HG02852 (cell line): ENCODE measurements around the gene ZHX3.

Experiments used
- ATAC-seq: cut with Tn5 transposase; IDR thresholded peaks from one replicate; pipeline ENCODE4 v1.9.1; 2021; ENCODE audit warnings: mild to moderate bottlenecking, moderate library complexity; ENCODE audit not compliant: unreplicated experiment

The ZHX3 gene

GRCh38 chr20:41200446-41201202 lies 116.9 kb downstream of the ZHX3 start:
- no peak for ATAC-seq

DNA sequence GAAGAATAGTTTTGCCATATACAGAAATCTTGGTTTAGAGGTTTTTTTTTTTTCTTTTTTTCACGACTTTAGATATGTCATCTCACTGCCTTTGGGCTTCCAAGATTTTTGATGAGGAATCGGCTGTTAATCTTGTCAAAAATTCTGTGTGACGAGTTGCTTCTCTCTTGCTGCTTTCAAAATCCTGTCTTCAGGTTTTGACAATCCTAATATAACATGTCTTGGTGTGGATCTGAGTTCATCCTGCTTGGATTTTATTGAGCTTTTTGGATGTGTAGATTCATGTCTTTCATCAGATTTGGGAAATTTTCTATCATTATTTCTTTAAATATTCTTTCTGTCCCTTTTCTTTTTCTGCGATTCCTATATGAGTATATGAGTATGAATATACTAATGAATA lies 119.1 kb downstream of the ZHX3 start:
- no peak for ATAC-seq

DNA sequence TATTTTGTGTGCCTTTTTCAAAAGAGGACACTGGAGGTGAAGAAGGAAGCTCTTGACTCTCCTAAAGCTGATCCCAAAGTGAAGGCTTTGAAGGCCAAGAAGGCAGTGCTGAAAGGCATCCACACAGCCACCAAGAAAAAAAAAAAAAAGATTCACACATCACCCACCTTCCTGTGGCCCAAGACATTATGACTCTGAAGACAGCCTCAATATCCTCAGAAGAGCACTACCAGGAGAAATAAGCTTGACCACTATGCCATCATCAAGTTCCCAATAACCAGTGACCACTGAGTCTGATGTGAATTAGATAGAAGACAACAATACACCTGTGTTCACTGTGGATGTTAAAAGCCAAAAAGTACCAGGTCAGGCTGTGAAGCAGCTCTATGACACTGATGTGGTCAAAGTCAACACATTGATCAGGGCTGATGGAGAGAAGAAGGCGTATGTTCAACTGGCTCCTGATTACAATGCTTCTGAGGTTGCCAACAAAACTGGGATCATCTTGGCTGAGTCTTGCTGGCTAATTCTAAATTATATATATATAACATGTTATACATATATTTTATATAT lies 120.8 kb downstream of the ZHX3 start:
- no peak for ATAC-seq

DNA sequence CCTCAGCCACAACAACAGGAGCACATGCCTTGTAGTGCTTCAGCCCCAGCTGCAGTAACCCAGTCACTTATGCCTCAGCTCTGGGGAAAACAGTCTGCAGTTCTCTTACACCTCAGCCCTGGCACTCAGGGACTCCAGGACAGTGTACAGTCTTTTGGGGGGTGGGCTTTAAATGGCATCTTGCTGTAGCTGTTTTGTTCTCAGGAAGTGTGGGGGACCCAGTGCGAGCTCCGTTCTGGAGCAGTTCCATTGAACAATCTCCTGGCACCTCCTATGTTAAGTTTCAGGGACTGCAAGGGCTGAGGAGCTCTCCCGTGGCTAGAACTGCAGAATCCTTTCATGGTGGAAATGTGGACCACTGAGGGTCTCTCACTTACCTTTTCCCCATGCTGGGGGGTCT lies 125.0 kb downstream of the ZHX3 start:
- no peak for ATAC-seq

DNA sequence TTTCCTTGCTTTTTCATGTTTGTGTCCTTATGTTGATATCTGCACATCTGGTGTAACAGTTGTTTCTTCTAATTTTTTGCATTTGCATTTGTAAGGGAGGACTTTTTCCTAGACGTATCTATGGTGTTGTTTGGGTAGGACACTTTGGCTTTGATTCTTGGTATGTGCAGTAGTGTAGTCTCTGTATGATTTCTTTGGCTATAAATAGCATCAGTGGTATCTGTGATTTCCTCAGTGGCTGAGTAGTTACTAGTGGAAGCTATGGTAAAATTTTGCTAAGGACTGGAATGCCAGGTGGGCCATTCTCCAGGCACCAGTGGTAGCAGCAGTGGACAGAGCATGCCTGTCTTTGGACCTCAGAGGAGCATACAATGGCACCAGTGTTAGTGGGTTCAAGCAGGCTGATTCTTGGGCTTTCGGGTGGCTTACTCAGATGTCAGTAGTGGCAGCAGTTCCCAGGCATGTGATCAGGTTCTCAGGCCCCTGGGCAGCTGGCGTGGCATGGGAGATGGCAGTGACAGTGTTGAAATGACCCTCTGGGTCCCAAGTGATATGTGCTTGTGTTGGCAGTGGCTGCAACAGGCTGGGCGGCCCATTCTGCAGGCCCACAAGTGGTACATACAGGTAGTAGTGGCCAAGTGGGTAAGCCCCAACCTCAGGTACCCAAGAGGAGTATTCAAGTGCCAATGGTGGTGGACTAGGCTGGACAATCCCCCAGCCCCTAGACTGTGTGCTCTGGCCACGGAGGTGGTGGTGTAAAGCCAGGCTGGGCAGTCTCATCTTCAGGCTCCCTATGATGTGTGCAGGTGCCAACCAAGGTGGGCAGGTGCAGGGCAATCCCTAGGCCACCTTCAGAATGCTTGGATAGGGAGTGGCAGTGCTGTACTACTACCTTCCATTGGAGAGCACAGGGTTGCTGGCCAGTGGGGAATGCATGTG lies 125.7 kb downstream of the ZHX3 start:
- no peak for ATAC-seq

- no peak for ATAC-seq
Measured at GRCh38 chr20:41187668-41188067, 129.9 kb downstream of the ZHX3 start.

GRCh38 chr20:41185013-41185757 lies 132.3 kb downstream of the ZHX3 start:
- ATAC-seq, result no peak

DNA sequence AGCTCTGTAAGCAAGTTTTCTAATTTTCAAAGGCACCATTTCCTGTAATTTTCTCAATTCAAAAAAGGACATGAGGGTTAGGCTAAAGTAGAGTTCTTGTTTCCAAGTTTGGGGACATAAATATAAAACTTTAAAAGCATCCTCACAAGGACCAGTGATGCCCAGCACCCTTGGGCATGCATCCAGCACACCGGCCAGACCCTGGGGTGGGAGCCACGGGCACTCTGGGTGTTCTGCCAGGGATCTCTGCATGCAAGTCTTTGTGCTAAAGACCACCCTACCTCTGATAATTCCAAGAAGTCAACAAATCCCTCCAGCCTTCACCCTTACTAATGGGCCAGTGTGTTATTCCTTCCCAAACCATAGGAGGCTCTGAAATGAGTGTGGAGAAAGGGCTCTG lies 133.7 kb downstream of the ZHX3 start:
- no peak for ATAC-seq

DNA sequence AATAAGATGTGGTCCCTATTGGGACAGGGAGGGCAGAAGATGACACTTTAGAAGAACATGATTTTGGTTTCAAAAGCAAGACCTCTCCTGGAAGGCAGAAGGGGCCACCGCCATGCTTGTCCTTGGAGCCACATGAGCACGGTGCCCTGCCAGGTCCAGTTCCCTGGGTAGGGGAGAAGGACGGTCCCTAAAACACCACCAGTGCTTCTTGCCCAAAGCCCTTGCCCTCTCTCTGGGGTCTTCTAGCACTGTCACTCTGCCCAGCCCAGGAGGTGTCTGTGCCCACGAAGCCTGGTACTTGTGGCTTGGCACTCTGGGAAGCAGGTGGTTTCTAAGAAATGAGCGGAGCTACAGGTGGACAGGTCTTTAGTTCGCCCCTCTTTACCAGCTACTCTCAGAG lies 134.1 kb downstream of the ZHX3 start:
- ATAC-seq, result no peak

DNA sequence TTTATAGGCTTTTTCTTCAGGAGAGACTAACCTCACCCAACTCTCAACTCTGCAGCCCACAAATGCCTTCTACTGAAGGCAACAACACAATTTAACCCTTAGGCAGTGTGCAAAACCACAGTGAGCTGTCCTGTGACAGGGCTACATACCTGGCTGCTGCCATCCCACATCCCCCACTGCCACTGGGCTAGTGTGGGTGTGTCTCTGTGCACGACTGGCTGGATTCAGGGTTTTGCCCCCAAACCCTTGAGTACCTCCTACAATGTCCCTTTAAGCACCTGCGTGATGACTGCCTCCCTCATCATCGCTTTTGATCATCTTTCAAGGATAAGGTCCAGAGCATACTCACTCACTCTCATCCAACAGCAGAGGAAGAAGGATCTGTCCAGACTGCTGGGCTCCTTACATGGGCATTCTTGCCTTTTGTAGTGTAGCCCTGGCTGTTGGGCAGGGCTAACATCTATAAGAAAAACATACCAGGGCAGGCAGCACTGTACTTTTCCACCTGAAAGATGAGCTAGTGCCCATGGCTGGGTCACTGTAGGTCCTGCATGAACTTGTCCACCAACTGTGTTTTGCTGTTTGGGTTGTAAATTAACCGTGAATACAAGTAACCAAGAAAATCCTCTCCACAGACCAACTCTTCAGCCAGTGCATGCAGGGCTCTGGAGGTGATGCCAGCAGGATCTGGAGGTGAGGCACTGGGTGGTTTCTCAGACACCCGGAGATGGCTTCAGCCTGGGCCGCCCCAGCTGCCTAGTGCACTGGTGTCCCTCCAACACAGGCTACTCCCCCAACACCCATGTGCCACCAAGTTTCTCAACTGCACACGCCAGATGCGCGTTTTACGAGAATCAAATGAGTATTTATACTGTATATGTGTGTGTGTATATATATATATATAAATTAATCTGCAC lies 135.0 kb downstream of the ZHX3 start:
- no peak for ATAC-seq

GRCh38 chr20:41181567-41181966 lies 136.0 kb downstream of the ZHX3 start:
- ATAC-seq, result no peak

DNA sequence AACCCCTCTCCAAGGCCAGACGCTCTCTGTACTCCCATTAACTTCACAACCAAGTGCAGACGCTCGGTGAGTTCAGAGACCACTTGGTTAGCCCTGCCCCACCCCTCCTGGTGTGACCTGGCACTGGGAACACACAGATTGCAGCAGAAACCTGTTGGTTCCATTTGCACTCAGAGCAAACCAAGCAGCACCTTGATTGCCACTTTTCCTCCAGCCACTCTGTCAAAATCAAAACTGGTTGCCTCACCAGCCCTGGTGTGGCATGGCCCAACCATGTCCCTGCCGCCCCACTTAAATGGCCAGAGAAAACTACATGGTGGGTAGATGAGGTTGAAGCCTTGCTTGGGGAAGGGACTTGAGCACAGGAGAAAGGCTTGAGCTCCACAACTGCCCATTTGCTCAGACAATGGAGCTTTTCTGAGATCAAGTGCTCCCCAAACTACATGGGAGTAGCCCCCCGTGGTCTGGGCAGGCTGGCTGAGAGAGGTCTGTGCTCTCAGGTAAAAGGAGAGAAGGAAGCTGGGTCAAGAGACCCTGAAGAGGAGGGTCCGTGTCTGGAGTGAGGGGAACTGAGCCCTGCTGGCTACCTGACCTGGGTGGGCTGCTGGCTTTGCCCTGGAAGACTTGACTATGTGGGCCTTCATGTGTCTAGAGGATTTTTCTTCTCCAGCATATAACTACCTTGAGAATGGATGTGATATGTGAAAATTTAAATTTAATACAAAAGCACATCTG lies 136.8 kb downstream of the ZHX3 start:
- ATAC-seq, result no peak

DNA sequence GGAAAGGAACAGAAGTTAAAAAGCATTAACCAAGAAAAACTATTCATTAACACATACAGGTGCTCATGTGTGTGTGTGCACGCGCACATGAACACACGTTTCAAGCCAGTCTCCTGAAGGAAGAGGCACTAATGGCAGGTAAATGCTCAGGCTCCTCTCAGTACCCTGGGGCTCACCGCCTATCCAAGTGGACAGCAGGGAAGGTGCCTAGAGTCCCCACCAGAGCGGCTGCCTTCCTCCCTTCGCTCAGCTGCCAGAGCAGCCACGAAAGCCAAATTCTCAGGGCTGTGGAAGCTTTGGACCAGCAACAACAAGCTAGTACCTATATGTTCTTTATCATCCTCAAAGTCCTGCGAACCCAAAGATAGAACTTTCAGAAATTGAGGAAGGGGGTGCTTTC lies 137.6 kb downstream of the ZHX3 start:
- ATAC-seq, result no peak

GRCh38 chr20:41178904-41179432 lies 138.6 kb downstream of the ZHX3 start:
- ATAC-seq, result no peak

GRCh38 chr20:41178495-41178894 lies 139.0 kb downstream of the ZHX3 start:
- no peak for ATAC-seq

- ATAC-seq, result no peak
Measured at GRCh38 chr20:41177636-41178035, 139.9 kb downstream of the ZHX3 start.

- ATAC-seq, result no peak
Measured at GRCh38 chr20:41176711-41177552, 140.6 kb downstream of the ZHX3 start.

- no peak for ATAC-seq
Measured at GRCh38 chr20:41175727-41176330, 141.7 kb downstream of the ZHX3 start.
